Lower leg skin (tissue), 4 donors: ENCODE results near the gene FAXDC2. TPM values are rescaled to one million over a fixed set of nuclear protein-coding genes. Genes with fewer than 3 reads are reported as not detected.
"Not testable (repeated sequence)": the region's sequence is repeated elsewhere in the genome, so short reads cannot be mapped to it uniquely, and the experiment has no call there.

Experiments used
- DNase-seq, 2 donors: peaks; one replicate each; pipeline ENCODE4 v3.0.0-alpha.2; 2019; ENCODE audit warnings: low spot score in 2 of 2
- H3K4me3 ChIP-seq: fragments of 200-600 bp; sonication (generic); 2 replicates; pipeline ENCODE4 v1.5.1; 2017; ENCODE audit warnings: mild to moderate bottlenecking, low read depth; ENCODE audit not compliant: poor library complexity, severe bottlenecking
- CTCF ChIP-seq, 3 donors: fragments of 450-650 bp; IDR thresholded peaks; one replicate each; pipeline ENCODE4 v1.5.1; 2016; ENCODE audit warnings: antibody characterized with exemption in 3 of 3, mild to moderate bottlenecking in 3 of 3, moderate library complexity in 2 of 3
- POLR2A ChIP-seq, 2 donors: fragments of 450-650 bp; IDR thresholded peaks; one replicate each; pipeline ENCODE4 v1.6.1; 2016 to 2017; ENCODE audit warnings: antibody characterized with exemption in 2 of 2, mild to moderate bottlenecking in 1 of 2, moderate library complexity in 1 of 2
- WGBS, 2 donors: methylation state at CpG; one replicate each; pipeline ENCODE4 v1.1.5; 2018; 5-methylcytosine and 5-hydroxymethylcytosine counted together
- intact Hi-C: fragments of 100-400 bp; cut with DNase I; formaldehyde crosslinking; loops from one replicate; pipeline ENCODE4 v1.15.0; 2023; ENCODE audit warnings: low total_unique reads
- total RNA-seq, 4 donors: library from RNA; depleted of rRNA; stranded (reverse); fragments of >200 nt; gene quantifications; one replicate each; pipeline ENCODE4 v1.1.0, GENCODE V29; 2016

The FAXDC2 gene
- total RNA-seq, 4 donors from 2014 or later: 20.2 to 72.8 (median 47.3) TPM

- intact Hi-C loops: no loop called here
- H3K4me3 ChIP-seq: no peak overlapping the region
- TF ChIP-seq POLR2A (IDR thresholded peaks at IDR 0.05): no peak
- TF ChIP-seq CTCF (IDR thresholded peaks at IDR 0.05): no peak
- WGBS, 2 donors: 69 to 76% methylated on average over 4 of the region's 4 CpGs
- no peak for DNase-seq
Measured at GRCh38 chr5:154823605-154824004, 26.8 kb downstream of the FAXDC2 start.

- H3K4me3 ChIP-seq, intact Hi-C loops, DNase-seq: not testable (repeated sequence)
- 73 to 82% methylated on average over 5 of the region's 5 CpGs for WGBS, 2 donors
Measured at GRCh38 chr5:154822896-154823295, 27.5 kb downstream of the FAXDC2 start.

- intact Hi-C loops: no loop called here
- TF ChIP-seq POLR2A (IDR thresholded peaks at IDR 0.05) (no peak), CTCF (IDR thresholded peaks at IDR 0.05) (no peak)
Measured at GRCh38 chr5:154820383-154820782, 30.0 kb downstream of the FAXDC2 start.

GRCh38 chr5:154819546-154819945, 30.9 kb downstream of the FAXDC2 start:
- TF ChIP-seq CTCF (IDR thresholded peaks at IDR 0.05): no peak
- TF ChIP-seq POLR2A (IDR thresholded peaks at IDR 0.05): no peak
- no peak for DNase-seq
- 78 to 81% methylated on average over 7 of the region's 7 CpGs for WGBS, 2 donors
- H3K4me3 ChIP-seq: no peak overlapping the region
- intact Hi-C loops: no loop called here

More at GRCh38 chr5:154820383-154820782, 30.0 kb downstream of the FAXDC2 start:
- no peak for DNase-seq
- no peak overlapping the region for H3K4me3 ChIP-seq
- 89 to 98% methylated on average over 5 of the region's 5 CpGs for WGBS, 2 donors

GRCh38 chr5:154818471-154819116, 31.8 kb downstream of the FAXDC2 start:
- intact Hi-C loops: no loop called here
- TF ChIP-seq CTCF (IDR thresholded peaks at IDR 0.05) (no peak), POLR2A (IDR thresholded peaks at IDR 0.05) (no peak)
- WGBS, 2 donors: 74 to 89% methylated on average over 2 of the region's 2 CpGs
- no peak overlapping the region for H3K4me3 ChIP-seq
- no peak for DNase-seq

GRCh38 chr5:154817815-154818214, 32.6 kb downstream of the FAXDC2 start:
- TF ChIP-seq POLR2A (IDR thresholded peaks at IDR 0.05) (no peak), CTCF (IDR thresholded peaks at IDR 0.05) (no peak)
- no peak overlapping the region for H3K4me3 ChIP-seq
- no peak for DNase-seq
- intact Hi-C loops: no loop called here
- WGBS, 2 donors: 77 to 84% methylated on average over 6 of the region's 6 CpGs
